PC-3 (cell line): ENCODE measurements around the gene NSA2. TPM values are rescaled to one million over a fixed set of nuclear protein-coding genes. Genes with fewer than 3 reads are reported as not detected.

ENCODE experiments used
- ATAC-seq: fragments of 200-7000 bp; cut with Tn5 transposase; 2 replicates; pipeline ENCODE4 v1.9.1; 2020; ENCODE audit warnings: mild to moderate bottlenecking, moderate library complexity
- BruUV-seq: library from RNA; stranded (reverse); fragments of 400-500 nt; replicated peaks from 2 replicates; lab custom pipeline; 2021; lab: Mats Ljungman, UMichigan
- CTCF ChIA-PET: fragments of 300-600 bp; sonication (Branson Sonifier 250); formaldehyde crosslinking; loops from one replicate; lab custom pipeline; 2022; ENCODE audit warnings: antibody characterized with exemption; lab: Charles Lee
- POLR2A ChIA-PET: fragments of 300-600 bp; sonication (Branson Sonifier 250); formaldehyde crosslinking; loops from one replicate; lab custom pipeline; 2022; ENCODE audit warnings: antibody characterized with exemption; ENCODE audit not compliant: unreplicated experiment; lab: Charles Lee
- DNase-seq: peaks from one replicate; pipeline ENCODE4 v3.0.0-alpha.2; 2015
- H2AFZ ChIP-seq: fragments of 300-600 bp; sonication (generic); 2 replicates; pipeline ENCODE4 v1.6.0; 2016; ENCODE audit warnings: antibody characterized with exemption, low read length
- H3F3A ChIP-seq: fragments of 300-600 bp; sonication (generic); one replicate; pipeline ENCODE4 v1.6.0; 2017; ENCODE audit warnings: antibody characterized with exemption, low read length, control low read depth, mild to moderate bottlenecking; ENCODE audit not compliant: unreplicated experiment
- H3K27ac ChIP-seq: fragments of 300-600 bp; sonication (generic); 2 replicates; pipeline ENCODE4 v1.5.1; 2016; ENCODE audit warnings: mild to moderate bottlenecking, low read length
- H3K27me3 ChIP-seq: fragments of 300-600 bp; sonication (generic); 2 replicates; pipeline ENCODE4 v1.6.1; 2016; ENCODE audit warnings: low read length, mixed read lengths
- H3K36me3 ChIP-seq: fragments of 300-600 bp; sonication (generic); 2 replicates; pipeline ENCODE4 v1.6.1; 2016; ENCODE audit warnings: low read depth, mixed run types, low read length, mixed read lengths
- H3K4me1 ChIP-seq: fragments of 300-600 bp; sonication (generic); 2 replicates; pipeline ENCODE4 v1.5.1; 2016; ENCODE audit warnings: low read length; ENCODE audit not compliant: insufficient read depth
- H3K4me2 ChIP-seq: fragments of 300-600 bp; sonication (generic); 2 replicates; pipeline ENCODE4 v1.6.0; 2016; ENCODE audit warnings: low read length
- H3K4me3 ChIP-seq: fragments of 300-600 bp; sonication (generic); 2 replicates; pipeline ENCODE4 v1.5.1; 2016; ENCODE audit warnings: mild to moderate bottlenecking, low read length, mixed read lengths
- H3K79me2 ChIP-seq: fragments of 300-600 bp; sonication (generic); 2 replicates; pipeline ENCODE4 v1.6.1; 2017; ENCODE audit warnings: low read length, mixed read lengths
- H3K9ac ChIP-seq: fragments of 300-600 bp; sonication (generic); 2 replicates; pipeline ENCODE4 v1.6.0; 2016; ENCODE audit warnings: mild to moderate bottlenecking, low read length
- H3K9me2 ChIP-seq: fragments of 300-600 bp; sonication (generic); replicated peaks from 2 replicates; pipeline ENCODE4 v1.6.1; 2016; ENCODE audit warnings: mixed run types, low read length, mixed read lengths
- H3K9me3 ChIP-seq: fragments of 300-600 bp; sonication (generic); 2 replicates; pipeline ENCODE4 v1.6.1; 2016; ENCODE audit warnings: low read length, mixed read lengths
- H4K20me1 ChIP-seq: fragments of 300-600 bp; sonication (generic); 2 replicates; pipeline ENCODE4 v1.6.1; 2016; ENCODE audit warnings: low read length, mixed read lengths
- CTCF ChIP-seq: fragments of 300-600 bp; sonication (generic); conservative IDR thresholded peaks from 2 replicates; pipeline ENCODE4 v1.5.1; 2017; ENCODE audit warnings: antibody characterized with exemption, low read depth, mild to moderate bottlenecking, low read length
- EZH2 ChIP-seq: fragments of 300-600 bp; sonication (generic); IDR thresholded peaks from one replicate; pipeline ENCODE4 v1.6.1; 2017; ENCODE audit warnings: antibody characterized with exemption, mild to moderate bottlenecking, low read length; ENCODE audit not compliant: unreplicated experiment
- EZH2phosphoT487 ChIP-seq: fragments of 300-600 bp; sonication (generic); IDR thresholded peaks from 2 replicates; pipeline ENCODE4 v1.6.1; 2018; ENCODE audit warnings: mild to moderate bottlenecking, antibody characterized with exemption, low read length, borderline replicate concordance
- intact Hi-C: fragments of 100-400 bp; cut with micrococcal nuclease; formaldehyde crosslinking; loops from 2 replicates; pipeline ENCODE4 v1.9.0; 2023
- total RNA-seq: library from RNA; depleted of rRNA; stranded (reverse); fragments of >200 nt; gene quantifications from 2 replicates; pipeline ENCODE4 v1.2.3, GENCODE V29; 2014

Gene NSA2
- total RNA-seq, 1 experiment from 2014 or later = 51.5 TPM

DNA sequence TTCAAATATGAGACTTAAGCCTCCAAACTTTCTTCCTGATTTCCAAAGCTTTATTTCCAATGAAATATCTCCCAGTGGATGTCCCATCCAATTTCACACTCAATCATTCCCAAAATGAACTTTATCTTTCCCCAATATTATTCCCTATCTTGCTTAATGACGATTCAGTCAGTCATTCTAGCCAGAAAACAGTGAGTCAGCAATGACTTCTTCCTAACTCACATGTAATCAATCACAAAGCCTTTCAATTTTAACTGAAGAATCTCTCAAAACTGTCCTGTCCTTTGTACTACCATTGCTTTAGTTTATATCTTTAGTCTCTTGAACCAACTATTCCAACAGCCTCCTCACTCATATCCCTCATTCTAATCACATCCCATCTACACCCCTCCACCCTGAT, 34.9 kb downstream of the NSA2 start:
- H3K36me3 ChIP-seq = no peaks in the 10 kb centered on the region
- ATAC-seq = no peak
- H3K4me1 ChIP-seq = peaks cover 7% of the 10 kb centered on the region; the same call in 1 of the 2 replicates
- H3F3A ChIP-seq = no peaks in the 10 kb centered on the region
- no peaks in the 10 kb centered on the region for H3K9me3 ChIP-seq
- DNase-seq = peak; percentile 44
- no TSS peak for BruUV-seq
- intact Hi-C loops = no loop called here
- H3K9ac ChIP-seq = no peak overlapping the region
- H3K9me2 ChIP-seq = no peaks in the 10 kb centered on the region
- H3K79me2 ChIP-seq = no peaks in the 10 kb centered on the region
- H3K4me2 ChIP-seq = no peak overlapping the region
- no peak overlapping the region for H3K27ac ChIP-seq
- H3K4me3 ChIP-seq = no peak overlapping the region
- H3K27me3 ChIP-seq = no peaks in the 10 kb centered on the region
- H4K20me1 ChIP-seq = no peaks in the 10 kb centered on the region
- no peak for TF ChIP-seq EZH2phosphoT487
- TF ChIP-seq CTCF = no peak
- TF ChIP-seq EZH2 = no peak
- ChIA-PET CTCF (no interaction called here), POLR2A (no interaction called here)
- H2AFZ ChIP-seq = no peak overlapping the region

DNA sequence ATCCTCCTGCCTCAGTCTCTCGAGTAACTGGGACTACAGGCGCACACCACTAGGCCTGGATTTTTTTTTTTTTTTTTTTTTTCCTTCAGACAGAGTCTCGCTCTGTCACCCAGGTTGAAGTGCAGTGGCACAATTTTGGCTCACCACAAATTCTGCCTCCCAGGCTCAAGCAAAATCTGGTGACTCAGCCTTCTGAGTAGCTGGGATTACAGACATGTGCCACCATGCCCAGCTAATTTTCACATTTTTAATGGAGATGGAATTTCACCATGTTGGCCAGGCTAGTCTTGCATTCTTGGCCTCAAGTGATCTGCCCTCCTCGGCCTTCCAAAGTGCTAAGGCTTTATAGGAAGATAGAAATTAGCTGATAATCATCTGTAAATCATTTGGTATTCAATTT, 43.9 kb downstream of the NSA2 start:
- POLR2A ChIA-PET = no interaction called here
- CTCF ChIA-PET = no interaction called here

More for the DNA sequence above, 43.9 kb downstream of the NSA2 start:
- no peaks in the 10 kb centered on the region for H3K79me2 ChIP-seq
- no peak overlapping the region for H3K9ac ChIP-seq
- H3K27me3 ChIP-seq = no peaks in the 10 kb centered on the region
- H3K4me3 ChIP-seq = no peak overlapping the region
- no peak overlapping the region for H2AFZ ChIP-seq
- peak; percentile 21 for DNase-seq
- H3K4me2 ChIP-seq = no peak overlapping the region
- no peak overlapping the region for H3K27ac ChIP-seq
- no peak for TF ChIP-seq EZH2
- no peak for TF ChIP-seq CTCF
- TF ChIP-seq EZH2phosphoT487 = no peak
- no peaks in the 10 kb centered on the region for H3F3A ChIP-seq
- H3K36me3 ChIP-seq = no peaks in the 10 kb centered on the region
- no peak for ATAC-seq
- no peaks in the 10 kb centered on the region for H3K4me1 ChIP-seq
- intact Hi-C loops = no loop called here
- no TSS peak for BruUV-seq
- no peaks in the 10 kb centered on the region for H3K9me3 ChIP-seq
- H3K9me2 ChIP-seq = no peaks in the 10 kb centered on the region
- no peaks in the 10 kb centered on the region for H4K20me1 ChIP-seq
